ENCODE results near the gene ATP10B.

ATP10B gene

DNA sequence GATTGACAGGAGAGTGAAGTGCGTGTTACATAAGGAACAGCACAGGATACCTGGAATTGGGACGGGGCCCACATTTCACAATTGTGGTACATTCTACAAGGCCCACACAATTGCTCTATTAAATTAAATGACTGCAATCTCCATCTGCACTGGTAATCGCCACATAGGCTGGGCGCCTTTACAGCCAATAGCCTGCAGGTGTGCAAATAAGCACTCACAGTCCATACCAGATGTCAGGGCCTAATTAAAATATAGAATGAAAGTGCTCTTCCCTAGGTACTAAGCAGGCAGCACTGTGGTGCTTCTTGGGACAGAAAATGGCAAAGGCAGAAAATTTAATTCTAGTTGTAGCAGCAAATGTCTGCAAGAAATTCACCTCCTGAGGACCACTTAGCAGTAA is 82.7 kb downstream of the ATP10B start:
- Histone ChIP-seq H3K27ac (ENCODE audit: extremely low read depth, low read depth, low read length) (no peak overlapping the region), H3K36me3 (ENCODE audit: control insufficient read depth in 2 of 2, insufficient read depth in 1 of 2, low read length in 2 of 2) (no peaks in the 10 kb centered on the region), H3K4me1 (ENCODE audit: control insufficient read depth, insufficient read depth, low read length) (no peaks in the 10 kb centered on the region), H3K4me3 (ENCODE audit: low read depth, low read length) (no peak overlapping the region), H3K9me3 (ENCODE audit: control insufficient read depth, insufficient read depth, low read depth, low read length) (no peaks in the 10 kb centered on the region)
- CTCF ChIA-PET = no interaction called here
- POLR2A ChIA-PET = no interaction called here
- TF ChIP-seq, protein P1, sequence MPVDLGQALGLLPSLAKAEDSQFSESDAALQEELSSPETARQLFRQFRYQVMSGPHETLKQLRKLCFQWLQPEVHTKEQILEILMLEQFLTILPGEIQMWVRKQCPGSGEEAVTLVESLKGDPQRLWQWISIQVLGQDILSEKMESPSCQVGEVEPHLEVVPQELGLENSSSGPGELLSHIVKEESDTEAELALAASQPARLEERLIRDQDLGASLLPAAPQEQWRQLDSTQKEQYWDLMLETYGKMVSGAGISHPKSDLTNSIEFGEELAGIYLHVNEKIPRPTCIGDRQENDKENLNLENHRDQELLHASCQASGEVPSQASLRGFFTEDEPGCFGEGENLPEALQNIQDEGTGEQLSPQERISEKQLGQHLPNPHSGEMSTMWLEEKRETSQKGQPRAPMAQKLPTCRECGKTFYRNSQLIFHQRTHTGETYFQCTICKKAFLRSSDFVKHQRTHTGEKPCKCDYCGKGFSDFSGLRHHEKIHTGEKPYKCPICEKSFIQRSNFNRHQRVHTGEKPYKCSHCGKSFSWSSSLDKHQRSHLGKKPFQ (tag by site-specific recombination; IDR thresholded peaks at IDR 0.05) = no peak
- TF ChIP-seq GLI4 (tag by site-specific recombination; IDR thresholded peaks at IDR 0.05) = no peak
- no peak for TF ChIP-seq ZFP3 (tag by site-specific recombination; IDR thresholded peaks at IDR 0.05; ENCODE audit: low read depth)
- no peak for TF ChIP-seq ZNF274 (IDR thresholded peaks at IDR 0.05; ENCODE audit: low read length)
- no peak for TF ChIP-seq ZNF274 (tag by site-specific recombination; IDR thresholded peaks at IDR 0.05; ENCODE audit: borderline replicate concordance)
- TF ChIP-seq ZNF391 (tag by site-specific recombination; IDR thresholded peaks at IDR 0.05; ENCODE audit: borderline replicate concordance, low read depth) = no peak

DNA sequence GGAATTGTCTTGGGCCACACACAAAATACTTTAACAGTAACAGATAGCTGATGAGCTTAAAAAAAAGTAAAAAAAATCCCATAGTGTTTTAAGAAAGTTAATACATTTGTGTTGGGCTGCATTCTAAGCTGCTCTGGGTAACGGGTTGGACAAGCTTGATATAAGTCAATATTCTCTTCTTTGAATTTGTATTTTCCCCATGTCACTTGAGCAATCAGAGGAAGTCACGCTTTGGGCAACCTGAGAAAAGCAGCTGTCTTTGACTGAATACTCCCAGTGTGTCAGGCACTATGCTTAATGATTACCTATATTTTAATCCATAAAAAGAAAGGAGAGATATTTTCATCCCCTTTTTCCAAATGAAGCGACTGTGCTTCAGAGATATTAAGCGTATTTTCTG is 84.9 kb downstream of the ATP10B start:
- Histone ChIP-seq H3K36me3 (ENCODE audit: control insufficient read depth in 2 of 2, insufficient read depth in 1 of 2, low read length in 2 of 2) (no peaks in the 10 kb centered on the region), H3K4me1 (ENCODE audit: control insufficient read depth, insufficient read depth, low read length) (no peaks in the 10 kb centered on the region), H3K4me3 (ENCODE audit: low read depth, low read length) (no peak overlapping the region), H3K9me3 (ENCODE audit: control insufficient read depth, insufficient read depth, low read depth, low read length) (no peaks in the 10 kb centered on the region), H3K27ac (ENCODE audit: extremely low read depth, low read depth, low read length) (no peak overlapping the region)
- ChIA-PET POLR2A (no interaction called here), CTCF (no interaction called here)
- TF ChIP-seq ZNF121 (tag by site-specific recombination; IDR thresholded peaks at IDR 0.05) (no peak), ZNF555 (tag by site-specific recombination; conservative IDR thresholded peaks at IDR 0.05) (no peak), ZNF658 (tag by site-specific recombination; IDR thresholded peaks at IDR 0.05) (no peak), ZNF560 (tag by site-specific recombination; IDR thresholded peaks at IDR 0.05; ENCODE audit: borderline replicate concordance) (no peak), GLIS2 (tag by site-specific recombination; IDR thresholded peaks at IDR 0.05) (no peak)
- TF ChIP-seq, protein P2, sequence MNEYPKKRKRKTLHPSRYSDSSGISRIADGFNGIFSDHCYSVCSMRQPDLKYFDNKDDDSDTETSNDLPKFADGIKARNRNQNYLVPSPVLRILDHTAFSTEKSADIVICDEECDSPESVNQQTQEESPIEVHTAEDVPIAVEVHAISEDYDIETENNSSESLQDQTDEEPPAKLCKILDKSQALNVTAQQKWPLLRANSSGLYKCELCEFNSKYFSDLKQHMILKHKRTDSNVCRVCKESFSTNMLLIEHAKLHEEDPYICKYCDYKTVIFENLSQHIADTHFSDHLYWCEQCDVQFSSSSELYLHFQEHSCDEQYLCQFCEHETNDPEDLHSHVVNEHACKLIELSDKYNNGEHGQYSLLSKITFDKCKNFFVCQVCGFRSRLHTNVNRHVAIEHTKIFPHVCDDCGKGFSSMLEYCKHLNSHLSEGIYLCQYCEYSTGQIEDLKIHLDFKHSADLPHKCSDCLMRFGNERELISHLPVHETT (tag by site-specific recombination; IDR thresholded peaks at IDR 0.05) = no peak
- TF ChIP-seq, protein P3, sequence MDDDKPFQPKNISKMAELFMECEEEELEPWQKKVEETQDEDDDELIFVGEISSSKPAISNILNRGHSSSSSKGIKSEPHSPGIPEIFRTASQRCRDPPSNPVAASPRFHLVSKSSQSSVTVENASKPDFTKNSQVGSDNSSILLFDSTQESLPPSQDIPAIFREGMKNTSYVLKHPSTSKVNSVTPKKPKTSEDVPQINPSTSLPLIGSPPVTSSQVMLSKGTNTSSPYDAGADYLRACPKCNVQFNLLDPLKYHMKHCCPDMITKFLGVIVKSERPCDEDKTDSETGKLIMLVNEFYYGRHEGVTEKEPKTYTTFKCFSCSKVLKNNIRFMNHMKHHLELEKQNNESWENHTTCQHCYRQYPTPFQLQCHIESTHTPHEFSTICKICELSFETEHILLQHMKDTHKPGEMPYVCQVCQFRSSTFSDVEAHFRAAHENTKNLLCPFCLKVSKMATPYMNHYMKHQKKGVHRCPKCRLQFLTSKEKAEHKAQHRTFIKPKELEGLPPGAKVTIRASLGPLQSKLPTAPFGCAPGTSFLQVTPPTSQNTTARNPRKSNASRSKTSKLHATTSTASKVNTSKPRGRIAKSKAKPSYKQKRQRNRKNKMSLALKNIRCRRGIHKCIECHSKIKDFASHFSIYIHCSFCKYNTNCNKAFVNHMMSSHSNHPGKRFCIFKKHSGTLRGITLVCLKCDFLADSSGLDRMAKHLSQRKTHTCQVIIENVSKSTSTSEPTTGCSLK (tag by site-specific recombination; IDR thresholded peaks at IDR 0.05) = no peak
- TF ChIP-seq, protein P4, sequence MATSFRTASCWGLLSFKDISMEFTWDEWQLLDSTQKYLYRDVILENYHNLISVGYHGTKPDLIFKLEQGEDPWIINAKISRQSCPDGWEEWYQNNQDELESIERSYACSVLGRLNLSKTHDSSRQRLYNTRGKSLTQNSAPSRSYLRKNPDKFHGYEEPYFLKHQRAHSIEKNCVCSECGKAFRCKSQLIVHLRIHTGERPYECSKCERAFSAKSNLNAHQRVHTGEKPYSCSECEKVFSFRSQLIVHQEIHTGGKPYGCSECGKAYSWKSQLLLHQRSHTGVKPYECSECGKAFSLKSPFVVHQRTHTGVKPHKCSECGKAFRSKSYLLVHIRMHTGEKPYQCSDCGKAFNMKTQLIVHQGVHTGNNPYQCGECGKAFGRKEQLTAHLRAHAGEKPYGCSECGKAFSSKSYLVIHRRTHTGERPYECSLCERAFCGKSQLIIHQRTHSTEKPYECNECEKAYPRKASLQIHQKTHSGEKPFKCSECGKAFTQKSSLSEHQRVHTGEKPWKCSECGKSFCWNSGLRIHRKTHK (tag by site-specific recombination; IDR thresholded peaks at IDR 0.05) = no peak

DNA sequence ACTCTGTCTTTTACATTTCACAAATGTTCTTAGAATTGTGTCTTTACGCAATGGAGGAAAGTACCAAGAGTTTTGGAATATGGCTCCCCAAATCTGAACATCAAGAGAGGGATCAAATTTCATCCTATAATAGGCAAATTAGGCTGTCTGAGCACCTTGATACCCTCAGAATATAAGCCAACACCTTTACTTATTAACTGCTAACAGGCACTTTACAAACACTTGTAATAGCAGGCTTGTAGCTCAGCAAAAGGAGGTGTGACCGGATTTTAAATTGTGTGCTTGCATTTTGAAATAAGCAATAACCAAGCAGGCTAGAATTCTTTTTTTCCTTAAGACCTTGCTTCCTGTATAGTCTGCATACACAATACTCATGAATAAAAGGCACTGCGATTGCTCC is 92.0 kb downstream of the ATP10B start:
- H3K4me1 ChIP-seq (ENCODE audit: control insufficient read depth, insufficient read depth, low read length) = no peaks in the 10 kb centered on the region
- CTCF ChIA-PET = no interaction called here
- POLR2A ChIA-PET = no interaction called here
- H3K4me3 ChIP-seq (ENCODE audit: low read depth, low read length) = no peak overlapping the region
- no peaks in the 10 kb centered on the region for H3K36me3 ChIP-seq (ENCODE audit: control insufficient read depth in 2 of 2, insufficient read depth in 1 of 2, low read length in 2 of 2)
- H3K27ac ChIP-seq (ENCODE audit: extremely low read depth, low read depth, low read length) = no peak overlapping the region
- H3K9me3 ChIP-seq (ENCODE audit: control insufficient read depth, insufficient read depth, low read depth, low read length) = no peaks in the 10 kb centered on the region
- no peak for TF ChIP-seq KLF1 (tag by site-specific recombination; IDR thresholded peaks at IDR 0.05)
- TF ChIP-seq ZNF223 (tag by site-specific recombination; IDR thresholded peaks at IDR 0.05) = no peak
- TF ChIP-seq, protein P5, sequence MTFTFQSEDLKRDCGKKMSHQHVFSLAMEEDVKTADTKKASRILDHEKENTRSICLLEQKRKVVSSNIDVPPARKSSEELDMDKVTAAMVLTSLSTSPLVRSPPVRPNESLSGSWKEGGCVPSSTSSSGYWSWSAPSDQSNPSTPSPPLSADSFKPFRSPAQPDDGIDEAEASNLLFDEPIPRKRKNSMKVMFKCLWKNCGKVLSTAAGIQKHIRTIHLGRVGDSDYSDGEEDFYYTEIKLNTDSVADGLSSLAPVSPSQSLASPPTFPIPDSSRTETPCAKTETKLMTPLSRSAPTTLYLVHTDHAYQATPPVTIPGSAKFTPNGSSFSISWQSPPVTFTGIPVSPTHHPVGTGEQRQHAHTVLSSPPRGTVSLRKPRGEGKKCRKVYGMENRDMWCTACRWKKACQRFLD (tag by site-specific recombination; IDR thresholded peaks at IDR 0.05) = no peak
- no peak for TF ChIP-seq ZNF768 (tag by site-specific recombination; IDR thresholded peaks at IDR 0.05)
- TF ChIP-seq, protein P6, sequence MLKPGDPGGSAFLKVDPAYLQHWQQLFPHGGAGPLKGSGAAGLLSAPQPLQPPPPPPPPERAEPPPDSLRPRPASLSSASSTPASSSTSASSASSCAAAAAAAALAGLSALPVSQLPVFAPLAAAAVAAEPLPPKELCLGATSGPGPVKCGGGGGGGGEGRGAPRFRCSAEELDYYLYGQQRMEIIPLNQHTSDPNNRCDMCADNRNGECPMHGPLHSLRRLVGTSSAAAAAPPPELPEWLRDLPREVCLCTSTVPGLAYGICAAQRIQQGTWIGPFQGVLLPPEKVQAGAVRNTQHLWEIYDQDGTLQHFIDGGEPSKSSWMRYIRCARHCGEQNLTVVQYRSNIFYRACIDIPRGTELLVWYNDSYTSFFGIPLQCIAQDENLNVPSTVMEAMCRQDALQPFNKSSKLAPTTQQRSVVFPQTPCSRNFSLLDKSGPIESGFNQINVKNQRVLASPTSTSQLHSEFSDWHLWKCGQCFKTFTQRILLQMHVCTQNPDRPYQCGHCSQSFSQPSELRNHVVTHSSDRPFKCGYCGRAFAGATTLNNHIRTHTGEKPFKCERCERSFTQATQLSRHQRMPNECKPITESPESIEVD (tag by site-specific recombination; IDR thresholded peaks at IDR 0.05) = no peak
- no peak for TF ChIP-seq ZNF560 (tag by site-specific recombination; IDR thresholded peaks at IDR 0.05; ENCODE audit: borderline replicate concordance)
- TF ChIP-seq BCL11A (tag by site-specific recombination; IDR thresholded peaks at IDR 0.05; ENCODE audit: low read depth) = no peak
- TF ChIP-seq ZNF19 (tag by site-specific recombination; IDR thresholded peaks at IDR 0.05; ENCODE audit: low read depth) = no peak
- TF ChIP-seq ZNF837 (tag by site-specific recombination; IDR thresholded peaks at IDR 0.05) = no peak

Measured in HEK293 (cell line).